Measurements from ENCODE around the gene NRDC.

DNA sequence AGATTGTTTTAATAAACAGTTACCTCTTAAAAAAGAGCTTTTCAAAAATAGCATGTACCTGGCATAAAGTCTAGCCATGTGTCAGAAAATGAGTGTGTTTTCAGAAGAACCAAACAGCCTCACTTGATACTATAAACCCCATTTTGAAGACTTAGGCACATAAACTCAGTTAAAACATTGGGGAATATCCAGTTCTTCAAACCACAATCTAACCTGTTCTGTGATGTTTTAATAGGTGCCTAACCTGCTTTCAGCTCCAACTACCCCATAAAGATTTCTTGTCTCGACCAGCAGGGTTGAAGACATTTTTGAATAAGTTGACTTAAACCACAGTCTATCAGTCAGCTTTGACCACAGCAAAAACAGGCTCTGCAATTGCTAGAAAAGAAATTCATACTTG lies 41.3 kb downstream of the NRDC start:
- TF ChIP-seq POLR2A (IDR thresholded peaks at IDR 0.05; ENCODE audit: low read depth, low read length) (no peak), POLR2AphosphoS5 (IDR thresholded peaks at IDR 0.05; ENCODE audit: low read depth, low read length) (no peak)

Measured in GM12892 (cell line).